C4-2B (cell line): ENCODE data around the gene FGF8.
"Not testable (repeated sequence)": the region's sequence is repeated elsewhere in the genome, so short reads cannot be mapped to it uniquely, and the experiment has no call there.

Experiments used
- H3K27ac ChIP-seq: fragments of 450-650 bp; 2 replicates; pipeline ENCODE4 v1.5.1; 2017
- ZFX ChIP-seq: fragments of 450-650 bp; IDR thresholded peaks from 2 replicates; pipeline ENCODE4 v1.6.1; 2017
- TF ChIP-seq, protein P1 (sequence below): fragments of 450-650 bp; conservative IDR thresholded peaks from 2 replicates; pipeline ENCODE4 v1.5.1; 2017; ENCODE audit warnings: mild to moderate bottlenecking

The FGF8 gene

DNA sequence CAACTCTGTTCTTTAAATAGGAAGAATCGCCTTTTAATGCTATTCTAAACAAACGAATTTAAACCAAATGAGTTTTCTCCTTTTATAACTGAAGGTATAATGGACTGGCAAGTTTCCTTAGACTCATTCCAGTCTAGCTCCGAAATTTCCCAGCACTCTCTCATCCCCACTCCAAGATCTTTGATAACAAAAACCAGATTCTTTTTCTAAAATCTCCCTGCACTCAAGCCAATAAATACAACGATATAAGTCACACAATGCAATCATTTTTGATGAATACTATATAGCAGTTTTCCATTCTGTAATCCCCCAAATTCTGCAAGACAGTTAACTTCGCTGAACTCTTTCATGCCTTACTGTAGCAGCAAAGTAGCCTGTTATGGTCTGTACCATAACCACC lies 40.5 kb upstream of the FGF8 start:
- no peak for TF ChIP-seq ZFX
- TF ChIP-seq, protein P1, sequence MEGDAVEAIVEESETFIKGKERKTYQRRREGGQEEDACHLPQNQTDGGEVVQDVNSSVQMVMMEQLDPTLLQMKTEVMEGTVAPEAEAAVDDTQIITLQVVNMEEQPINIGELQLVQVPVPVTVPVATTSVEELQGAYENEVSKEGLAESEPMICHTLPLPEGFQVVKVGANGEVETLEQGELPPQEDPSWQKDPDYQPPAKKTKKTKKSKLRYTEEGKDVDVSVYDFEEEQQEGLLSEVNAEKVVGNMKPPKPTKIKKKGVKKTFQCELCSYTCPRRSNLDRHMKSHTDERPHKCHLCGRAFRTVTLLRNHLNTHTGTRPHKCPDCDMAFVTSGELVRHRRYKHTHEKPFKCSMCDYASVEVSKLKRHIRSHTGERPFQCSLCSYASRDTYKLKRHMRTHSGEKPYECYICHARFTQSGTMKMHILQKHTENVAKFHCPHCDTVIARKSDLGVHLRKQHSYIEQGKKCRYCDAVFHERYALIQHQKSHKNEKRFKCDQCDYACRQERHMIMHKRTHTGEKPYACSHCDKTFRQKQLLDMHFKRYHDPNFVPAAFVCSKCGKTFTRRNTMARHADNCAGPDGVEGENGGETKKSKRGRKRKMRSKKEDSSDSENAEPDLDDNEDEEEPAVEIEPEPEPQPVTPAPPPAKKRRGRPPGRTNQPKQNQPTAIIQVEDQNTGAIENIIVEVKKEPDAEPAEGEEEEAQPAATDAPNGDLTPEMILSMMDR, result no peak
- peak overlapping the region; percentile 36; the same call in 1 of the 2 replicates for H3K27ac ChIP-seq

DNA sequence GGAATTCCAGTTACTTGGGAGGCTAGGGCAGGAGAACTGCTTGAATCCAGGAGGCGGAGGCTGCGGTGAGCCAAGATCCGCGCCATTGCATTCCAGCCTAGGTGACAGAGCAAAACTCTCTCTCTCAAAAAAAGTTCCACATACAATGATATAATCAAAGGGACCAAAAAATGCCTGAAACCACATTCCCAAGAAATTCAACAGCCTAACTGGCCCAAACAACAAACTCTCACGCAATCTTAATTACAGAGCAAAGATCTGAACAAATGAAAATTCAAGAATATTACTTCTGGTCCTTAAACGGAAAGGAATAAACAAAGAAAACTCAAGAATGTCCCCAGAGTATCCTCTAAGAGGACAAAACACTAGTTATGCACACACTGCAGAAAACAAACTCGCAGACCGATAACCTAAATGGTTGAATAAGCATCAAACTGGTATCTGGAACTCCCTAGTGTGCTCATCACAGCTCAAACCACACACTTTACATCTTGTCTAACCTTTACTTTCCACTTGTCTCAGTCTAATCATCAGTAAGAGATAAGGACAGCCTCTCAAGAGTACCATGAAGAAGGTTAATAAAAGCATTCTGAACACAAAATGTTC lies 38.7 kb upstream of the FGF8 start:
- TF ChIP-seq, protein P1, result no peak
- TF ChIP-seq ZFX, result no peak
- no peak overlapping the region for H3K27ac ChIP-seq

DNA sequence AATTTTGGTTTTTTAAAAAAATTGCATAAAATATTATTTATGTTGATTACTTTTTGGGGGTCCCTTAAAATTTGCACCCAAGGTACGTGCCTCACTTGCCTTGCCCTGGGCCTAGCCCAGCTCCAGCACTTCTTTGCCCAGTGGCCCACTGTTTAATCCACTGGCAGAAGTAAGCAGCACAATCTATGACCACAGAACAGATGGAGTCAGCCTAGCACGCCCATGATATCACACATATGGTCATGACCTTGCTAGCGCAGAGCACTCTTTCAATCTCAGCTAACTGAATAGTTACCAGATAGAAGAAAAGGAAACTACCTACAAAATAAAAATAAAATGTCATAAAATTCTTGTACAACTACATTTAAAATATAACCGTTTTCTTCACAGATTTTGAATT lies 36.7 kb upstream of the FGF8 start:
- H3K27ac ChIP-seq, result no peak overlapping the region
- no peak for TF ChIP-seq ZFX

DNA sequence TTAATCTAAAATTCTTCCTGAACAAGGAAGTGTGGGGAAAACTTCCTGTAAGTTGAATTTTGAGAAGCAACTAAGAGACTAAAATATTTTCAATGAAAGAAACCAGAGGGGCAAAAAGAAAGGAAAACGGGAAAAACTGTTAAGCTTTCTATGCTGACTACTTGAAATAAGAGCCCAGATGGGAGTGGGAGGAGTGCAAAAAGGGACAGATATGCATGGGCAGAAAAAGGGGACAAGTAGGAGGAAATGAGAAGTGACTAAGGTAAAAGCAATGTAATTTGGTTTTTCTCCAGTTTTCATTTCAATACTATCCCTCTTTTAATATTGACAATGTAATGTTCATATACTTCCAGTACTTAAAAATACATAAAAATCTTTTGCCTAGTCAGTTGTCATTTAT lies 31.2 kb upstream of the FGF8 start:
- TF ChIP-seq, protein P1, result no peak
- TF ChIP-seq ZFX, result no peak

DNA sequence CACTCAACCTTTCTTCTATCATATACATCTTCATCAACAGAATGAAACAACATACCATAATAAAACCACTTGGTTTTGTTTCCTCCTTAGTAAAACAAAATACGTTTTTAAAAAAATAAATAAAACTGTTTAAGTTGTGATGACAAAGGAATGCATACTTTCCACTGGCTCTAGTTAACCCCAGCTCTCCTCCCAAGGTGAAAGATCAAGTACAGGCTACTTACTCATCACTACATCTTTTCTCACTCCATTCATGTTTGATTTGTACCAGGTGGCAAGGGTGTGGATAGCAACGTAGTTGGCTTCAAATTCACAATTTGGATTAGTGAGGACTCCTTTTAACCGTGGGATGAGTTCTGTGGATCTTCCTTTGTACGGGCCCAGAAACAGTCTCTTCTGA lies 27.6 kb upstream of the FGF8 start:
- TF ChIP-seq, protein P1, result no peak
- TF ChIP-seq ZFX, result no peak
- no peak overlapping the region for H3K27ac ChIP-seq

More for the DNA sequence above, 31.2 kb upstream of the FGF8 start:
- no peak overlapping the region for H3K27ac ChIP-seq

DNA sequence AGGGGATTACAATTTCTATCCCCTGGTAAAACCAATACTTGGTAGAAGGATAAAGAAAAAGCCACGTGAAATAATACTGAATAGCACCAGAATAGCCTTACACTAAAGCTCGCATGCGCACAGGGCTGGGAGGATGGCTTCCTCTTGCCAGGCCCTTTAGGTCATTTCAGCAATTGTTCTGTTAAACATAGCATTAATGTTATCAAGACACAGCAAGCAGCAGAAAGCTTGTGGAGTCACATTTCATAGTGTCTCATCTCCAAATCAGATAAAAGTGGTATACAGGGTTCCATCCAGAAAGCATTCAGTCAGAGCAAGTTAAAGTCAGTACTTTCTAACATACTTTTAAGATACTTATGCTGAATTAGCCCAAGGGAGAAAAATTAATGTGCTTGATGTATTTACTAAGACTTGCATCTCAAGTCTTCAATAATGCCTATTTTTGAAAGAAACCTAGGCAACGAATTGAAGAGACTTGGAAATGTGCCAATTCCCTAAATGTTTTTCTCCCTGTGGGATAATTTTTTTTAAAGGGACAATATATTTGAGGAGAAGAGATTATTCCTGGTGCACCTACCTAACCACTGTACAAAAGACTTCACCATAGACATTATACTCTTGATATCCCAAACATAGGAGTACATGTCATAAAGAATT lies 21.6 kb upstream of the FGF8 start:
- no peak overlapping the region for H3K27ac ChIP-seq
- no peak for TF ChIP-seq ZFX
- TF ChIP-seq, protein P1, result no peak

DNA sequence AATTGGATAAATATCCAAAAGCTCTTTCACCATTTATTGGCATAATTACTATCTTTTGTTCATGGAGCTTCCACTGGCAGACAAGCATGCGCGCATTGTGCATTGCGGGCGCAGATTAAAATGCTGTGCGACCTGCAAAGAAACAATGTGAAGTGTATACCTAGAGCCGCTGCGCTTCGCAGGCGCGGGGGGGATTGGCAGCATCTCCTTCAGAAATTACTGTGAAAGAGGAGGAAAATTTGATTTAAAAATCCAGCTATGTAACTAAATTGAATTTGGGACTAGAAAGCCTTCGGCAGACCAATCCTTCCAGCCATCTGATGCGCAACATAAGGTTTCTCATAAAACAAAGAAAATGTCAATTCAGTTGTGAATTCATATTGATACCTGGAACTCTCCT lies 17.6 kb upstream of the FGF8 start:
- H3K27ac ChIP-seq, result no peak overlapping the region
- TF ChIP-seq, protein P1, result no peak
- no peak for TF ChIP-seq ZFX

DNA sequence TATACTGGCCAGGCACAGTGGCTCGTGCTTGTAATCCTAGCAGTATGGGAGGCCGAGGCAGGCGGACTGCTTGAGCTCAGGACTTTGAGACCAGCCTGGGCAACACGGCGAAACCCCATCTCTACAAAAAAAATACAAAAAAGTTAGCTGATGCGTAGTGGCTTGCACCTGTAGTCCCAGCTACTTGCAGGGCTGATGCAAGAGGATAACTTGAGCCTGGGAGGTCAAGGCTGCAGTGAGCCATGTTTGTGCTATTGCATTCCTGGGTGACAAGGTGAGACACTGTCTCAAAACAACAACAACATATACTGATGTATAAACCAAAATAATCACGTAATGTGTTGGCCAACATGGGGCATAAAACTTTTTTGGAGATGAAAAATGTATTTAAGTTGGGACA lies 13.8 kb upstream of the FGF8 start:
- H3K27ac ChIP-seq, result no peak overlapping the region
- TF ChIP-seq, protein P1, result no peak

DNA sequence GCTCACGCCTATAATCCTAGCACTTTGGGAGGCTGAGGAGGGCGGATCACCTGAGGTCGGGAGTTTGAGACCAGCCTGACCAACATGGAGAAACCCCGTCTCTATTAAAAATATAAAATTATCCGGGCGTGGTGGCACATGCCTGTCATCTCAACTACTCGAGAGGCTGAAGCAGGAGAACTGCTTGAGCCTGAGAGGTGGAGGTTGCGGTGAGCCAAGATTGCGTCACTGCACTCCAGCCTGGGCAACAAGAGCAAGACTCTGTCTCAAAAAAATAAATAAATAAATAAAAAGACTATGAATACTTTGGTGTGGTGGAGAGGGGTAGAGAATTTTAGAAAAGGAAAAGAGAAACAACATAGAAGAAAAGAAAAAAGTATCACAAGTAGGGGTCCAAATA lies 13.3 kb upstream of the FGF8 start:
- H3K27ac ChIP-seq, result not testable (repeated sequence)
